Stimulated activated CD8-positive, alpha-beta memory T cell treated with anti-CD3 and anti-CD28 coated beads, Interleukin-7, amount 100 ng/mL, for 24 hours (primary cell): Measurements from ENCODE around the gene LAD1.

Experiments
- DNase-seq: peaks from one replicate; pipeline ENCODE4 v3.0.0-alpha.2; 2020; ENCODE audit warnings: low read depth

Gene LAD1

GRCh38 chr1:201347498-201348210 lies 51.5 kb downstream of the LAD1 start:
- DNase-seq: no peak

GRCh38 chr1:201346987-201347386 lies 52.1 kb downstream of the LAD1 start:
- DNase-seq: no peak

- DNase-seq: no peak
Measured at GRCh38 chr1:201346337-201346939, 52.7 kb downstream of the LAD1 start.

GRCh38 chr1:201345081-201345355 lies 54.1 kb downstream of the LAD1 start:
- no peak for DNase-seq

- DNase-seq: no peak
Measured at GRCh38 chr1:201344206-201345080, 54.7 kb downstream of the LAD1 start.

- no peak for DNase-seq
Measured at GRCh38 chr1:201341377-201341776, 57.7 kb downstream of the LAD1 start.

GRCh38 chr1:201336711-201337450 lies 62.2 kb downstream of the LAD1 start:
- no peak for DNase-seq

GRCh38 chr1:201335901-201336300 lies 63.2 kb downstream of the LAD1 start:
- DNase-seq: no peak

GRCh38 chr1:201335174-201335870 lies 63.8 kb downstream of the LAD1 start:
- DNase-seq: no peak

- no peak for DNase-seq
Measured at GRCh38 chr1:201334325-201335173, 64.6 kb downstream of the LAD1 start.

- no peak for DNase-seq
Measured at GRCh38 chr1:201332616-201333335, 66.3 kb downstream of the LAD1 start.

GRCh38 chr1:201332021-201332420 lies 67.1 kb downstream of the LAD1 start:
- DNase-seq: no peak

GRCh38 chr1:201331166-201331565 lies 68.0 kb downstream of the LAD1 start:
- no peak for DNase-seq
